A549 (cell line): ENCODE measurements around the gene SNTB2. TPM values are rescaled to one million over a fixed set of nuclear protein-coding genes. Genes with fewer than 3 reads are reported as not detected.

ENCODE experiments used
- ATAC-seq, 2 experiments: fragments of 200-7000 bp in 1 of 2; fragments of >200 bp in 1 of 2; cut with Nextera tagmentation in 1 of 2; cut with Tn5 transposase in 1 of 2; 3 replicates each; pipeline versions ENCODE4 v1.8.0 to v1.9.1; 2018 to 2020; ENCODE audit warnings: mild to moderate bottlenecking in 1 of 2, moderate library complexity in 1 of 2
- CTCF ChIA-PET: fragments of 300-600 bp; sonication (Branson Sonifier 250); formaldehyde crosslinking; extraction: SDS; loops from one replicate; lab custom pipeline; 2021; ENCODE audit warnings: antibody characterized with exemption, inconsistent platforms; lab: Yijun Ruan, JAX
- POLR2A ChIA-PET: fragments of 350-600 bp; formaldehyde crosslinking; extraction: SDS; loops from one replicate; lab custom pipeline; 2021; ENCODE audit warnings: antibody characterized with exemption, inconsistent platforms; lab: Yijun Ruan, JAX
- DNase-seq, 2 experiments: peaks; one replicate each; pipeline versions ENCODE4 v3.0.0 to v3.0.0-alpha.2; 2011 to 2016; ENCODE audit warnings: low read depth in 1 of 2, low spot score in 1 of 2
- FAIRE-seq: peaks from 2 replicates; lab custom pipeline; 2011; peaks lifted over from hg19 to GRCh38; lab: Jason Lieb, UNC
- H3K27ac ChIP-seq, 2 experiments: fragments of >200 bp; sonication (Bioruptor Twin); formaldehyde crosslinking; 3 replicates each; pipeline ENCODE4 v1.5.1; 2016 to 2017
- H3K4me1 ChIP-seq: fragments of >200 bp; sonication (Bioruptor Twin); formaldehyde crosslinking; 3 replicates; pipeline ENCODE4 v1.6.1; 2016
- H3K4me2 ChIP-seq: fragments of >200 bp; sonication (Bioruptor Twin); formaldehyde crosslinking; 3 replicates; pipeline ENCODE4 v1.6.1; 2016
- H3K4me3 ChIP-seq: fragments of >200 bp; sonication (Bioruptor Twin); formaldehyde crosslinking; 3 replicates; pipeline ENCODE4 v1.5.1; 2016
- H3K9me3 ChIP-seq: fragments of >200 bp; sonication (Bioruptor Twin); formaldehyde crosslinking; 3 replicates; pipeline ENCODE4 v1.6.1; 2016
- BCL3 ChIP-seq: fragments of >200 bp; sonication (Bioruptor Twin); formaldehyde crosslinking; IDR thresholded peaks from 3 replicates; pipeline ENCODE4 v1.6.1; 2016
- BHLHE40 ChIP-seq: IDR thresholded peaks from 2 replicates; pipeline ENCODE4 v1.6.1; 2012; ENCODE audit warnings: low read depth, low read length, inconsistent platforms
- CBX8 ChIP-seq: fragments of 200-600 bp; sonication (generic); IDR thresholded peaks from 2 replicates; pipeline ENCODE4 v1.6.1; 2016
- CHD4 ChIP-seq: fragments of 200-600 bp; sonication (generic); IDR thresholded peaks from 2 replicates; pipeline ENCODE4 v1.6.1; 2016; ENCODE audit warnings: antibody characterized with exemption, mild to moderate bottlenecking, borderline replicate concordance
- CTCF ChIP-seq: fragments of >200 bp; sonication (Bioruptor Twin); formaldehyde crosslinking; IDR thresholded peaks from 3 replicates; pipeline ENCODE4 v1.5.1; 2016
- EHF ChIP-seq: fragments of 250-450 bp; sonication (Bioruptor Pico); IDR thresholded peaks from 2 replicates; pipeline ENCODE4 v1.5.0; 2020; ENCODE audit warnings: mild to moderate bottlenecking
- ELK1 ChIP-seq: fragments of 150-350 bp; IDR thresholded peaks from 2 replicates; pipeline ENCODE4 v1.6.1; 2014; ENCODE audit warnings: low read depth, mild to moderate bottlenecking, low read length
- FOSL2 ChIP-seq, 2 experiments: fragments of 450-650 bp in 1 of 2; fragments of >200 bp in 1 of 2; sonication (Bioruptor Twin) in 1 of 2; formaldehyde crosslinking; IDR thresholded peaks; 2 replicates each; pipeline versions ENCODE4 v1.5.0 to v1.6.1; 2016 to 2020; ENCODE audit warnings: mild to moderate bottlenecking in 1 of 2, moderate library complexity in 1 of 2
- FOXS1 ChIP-seq: fragments of 250-450 bp; sonication (Bioruptor Pico); IDR thresholded peaks from 2 replicates; pipeline ENCODE4 v1.5.0; 2020; ENCODE audit warnings: mild to moderate bottlenecking, moderate library complexity
- GATA3 ChIP-seq: IDR thresholded peaks from 2 replicates; pipeline ENCODE4 v1.6.1; 2012; ENCODE audit warnings: borderline replicate concordance
- HOXB13 ChIP-seq: fragments of 250-450 bp; sonication (Bioruptor Pico); IDR thresholded peaks from 2 replicates; pipeline ENCODE4 v1.5.0; 2020; ENCODE audit warnings: low read depth, mild to moderate bottlenecking, moderate library complexity
- JUN ChIP-seq, 2 experiments: fragments of >200 bp; sonication (Bioruptor Twin); formaldehyde crosslinking; IDR thresholded peaks; 2 replicates in 1 of 2; 3 replicates in 1 of 2; pipeline ENCODE4 v1.6.1; 2016 to 2017
- KDM5A ChIP-seq: fragments of 200-600 bp; sonication (generic); IDR thresholded peaks from 2 replicates; pipeline ENCODE4 v1.6.1; 2016; ENCODE audit warnings: antibody characterized with exemption, mild to moderate bottlenecking
- MAFK ChIP-seq: fragments of 450-650 bp; IDR thresholded peaks from 2 replicates; pipeline ENCODE4 v1.6.1; 2014; ENCODE audit not compliant: partially characterized antibody
- NFE2L2 ChIP-seq: fragments of 150-350 bp; conservative IDR thresholded peaks from 2 replicates; pipeline ENCODE4 v1.6.1; 2014; ENCODE audit warnings: low read length
- PBX3 ChIP-seq: IDR thresholded peaks from 2 replicates; pipeline ENCODE4 v1.6.1; 2012
- PHF8 ChIP-seq: fragments of 200-600 bp; sonication (generic); IDR thresholded peaks from 2 replicates; pipeline ENCODE4 v1.6.1; 2016; ENCODE audit warnings: low read depth, mild to moderate bottlenecking, antibody characterized with exemption, moderate library complexity, borderline replicate concordance
- POLR2AphosphoS2 ChIP-seq: conservative IDR thresholded peaks from 2 replicates; pipeline ENCODE4 v1.6.1; 2012; ENCODE audit warnings: low read length, improper control_type of control experiment, inconsistent platforms
- RARB ChIP-seq: fragments of 250-450 bp; sonication (Bioruptor Pico); IDR thresholded peaks from 2 replicates; pipeline ENCODE4 v1.8.0; 2021; ENCODE audit warnings: mild to moderate bottlenecking, moderate library complexity
- SMC3 ChIP-seq: fragments of >200 bp; sonication (Bioruptor Twin); formaldehyde crosslinking; IDR thresholded peaks from 3 replicates; pipeline ENCODE4 v1.6.1; 2018; ENCODE audit warnings: inconsistent platforms
- USF2 ChIP-seq: fragments of 450-650 bp; IDR thresholded peaks from 2 replicates; pipeline ENCODE4 v1.6.1; 2014; ENCODE audit warnings: antibody characterized with exemption
- ZNF302 ChIP-seq: fragments of 250-450 bp; sonication (Bioruptor Pico); IDR thresholded peaks from 2 replicates; pipeline ENCODE4 v1.9.0; 2021; ENCODE audit warnings: inconsistent platforms, mild to moderate bottlenecking, moderate library complexity
- WGBS: methylation state at CpG from one replicate; pipeline ENCODE4 v1.1.6; 2017; ENCODE audit errors: missing lambda C conversion rate; 5-methylcytosine and 5-hydroxymethylcytosine counted together
- polyA plus RNA-seq, 4 experiments: library from polyadenylated mRNA; depleted of rRNA in 3 of 4; stranded (reverse); fragments of >200 nt; fragmentation: RNase III in 1 of 4; extraction: RNeasy Plus Mini Kit Qiagen cat#74134 plus additional on column Dnase treatment in 1 of 4; gene quantifications; 2 replicates in 3 of 4; 3 replicates in 1 of 4; pipeline ENCODE4 v1.2.3, GENCODE V29; 2011 to 2017

The SNTB2 gene
- polyA plus RNA-seq, 2 of the 4 experiments (the other 2 are of a cell fraction): 7.8 to 20.8 TPM

GRCh38 chr16:69193855-69194254 lies 6.9 kb downstream of the SNTB2 start:
- TF ChIP-seq ZNF302 (CRISPR knock-in tag) (no peak), POLR2AphosphoS2 (no peak)
- ATAC-seq: no peak
- H3K4me2 ChIP-seq: peak overlapping the region; percentile 20
- CTCF ChIA-PET: interaction anchor here (0.8 to 1.7 kb wide), 3 partner anchors 16 to 94 kb away, joined by 3 to 5 read pairs (median 4); no protein-coding TSS in a partner anchor
- POLR2A ChIA-PET: no interaction called here
- no peak overlapping the region for H3K27ac ChIP-seq
- no peak for FAIRE-seq
- DNase-seq: no peak
- H3K4me1 ChIP-seq: peaks cover 50% of the 10 kb centered on the region
- H3K4me3 ChIP-seq: no peak overlapping the region
- H3K9me3 ChIP-seq: no peaks in the 10 kb centered on the region

GRCh38 chr16:69194488-69194887 lies 7.5 kb downstream of the SNTB2 start:
- ChIA-PET CTCF (interaction anchor here (1.0 to 1.7 kb wide), 2 partner anchors 45 to 93 kb away, joined by 4 to 5 read pairs; no protein-coding TSS in a partner anchor), POLR2A (no interaction called here)
- Histone ChIP-seq H3K4me3 (no peak overlapping the region), H3K4me2 (peak overlapping the region; percentile 20; the same call in 1 of the 3 replicates), H3K4me1 (peaks cover 50% of the 10 kb centered on the region), H3K27ac (no peak overlapping the region), H3K9me3 (no peaks in the 10 kb centered on the region)
- TF ChIP-seq MAFK (no peak), CHD4 (no peak), PBX3 (no peak), CTCF (no peak), NFE2L2 (no peak), ELK1 (no peak)
- DNase-seq: no peak
- no peak for FAIRE-seq
- no peak for ATAC-seq

GRCh38 chr16:69195369-69196029 lies 8.5 kb downstream of the SNTB2 start:
- H3K4me2 ChIP-seq: no peak overlapping the region
- CTCF ChIA-PET: interaction anchor here (1.0 to 2.1 kb wide), 2 partner anchors 46 to 91 kb away, joined by 4 to 6 read pairs; no protein-coding TSS in a partner anchor
- POLR2A ChIA-PET: interaction anchor here (0.6 kb wide), 1 partner anchor 664 kb away, joined by 3 read pairs; no protein-coding TSS in a partner anchor
- DNase-seq (no peak), ATAC-seq (no peak)
- TF ChIP-seq BCL3 (no peak), KDM5A (no peak), HOXB13 (no peak), FOXS1 (CRISPR knock-in tag) (no peak), ZNF302 (CRISPR knock-in tag) (no peak), BHLHE40 (no peak), GATA3 (no peak), USF2 (no peak), POLR2AphosphoS2 (no peak), PHF8 (no peak), SMC3 (no peak), EHF (CRISPR knock-in tag) (no peak), FOSL2 (IDR thresholded peaks at IDR 0.05) (no peak), FOSL2 (CRISPR knock-in tag; IDR thresholded peaks at IDR 0.05) (no peak), CBX8 (no peak), JUN (IDR thresholded peaks at IDR 0.05) (no peak), RARB (no peak)
- TF ChIP-seq, all 56 proteins: peak for 0
- no peak for FAIRE-seq
- H3K4me1 ChIP-seq: peaks cover 50% of the 10 kb centered on the region
- no peak overlapping the region for H3K4me3 ChIP-seq
- no peak overlapping the region for H3K27ac ChIP-seq
- H3K9me3 ChIP-seq: no peaks in the 10 kb centered on the region
- 95% methylated on average over 4 of the region's 4 CpGs for WGBS
